GM12878 (cell line): ENCODE measurements around the gene PIAS2. TPM values are rescaled to one million over a fixed set of nuclear protein-coding genes. Genes with fewer than 3 reads are reported as not detected.

ENCODE experiments used
- BHLHE40 ChIP-seq, 2 experiments: fragments of 450-650 bp in 1 of 2; IDR thresholded peaks; 2 replicates each; pipeline ENCODE4 v1.6.1; 2011 to 2017; ENCODE audit warnings: low read depth in 2 of 2, borderline replicate concordance in 1 of 2, improper control_type of control experiment in 1 of 2, low read length in 1 of 2, mild to moderate bottlenecking in 1 of 2
- CEBPB ChIP-seq, 2 experiments: fragments of 150-350 bp in 1 of 2; IDR thresholded peaks; 2 replicates each; pipeline ENCODE4 v1.6.1; 2012 to 2014; ENCODE audit warnings: low read depth in 2 of 2, low read length in 2 of 2, borderline replicate concordance in 1 of 2, inconsistent platforms in 1 of 2
- ESRRA ChIP-seq: IDR thresholded peaks from 2 replicates; pipeline ENCODE4 v1.6.1; 2012; ENCODE audit warnings: mild to moderate bottlenecking, low read length, improper control_type of control experiment
- IRF4 ChIP-seq: IDR thresholded peaks from 2 replicates; pipeline ENCODE4 v1.6.1; 2011; ENCODE audit warnings: low read depth, low read length
- JUNB ChIP-seq: IDR thresholded peaks from 2 replicates; pipeline ENCODE4 v1.6.1; 2016; ENCODE audit warnings: antibody characterized with exemption, mild to moderate bottlenecking
- NFIC ChIP-seq: IDR thresholded peaks from 2 replicates; pipeline ENCODE4 v1.6.1; 2012; ENCODE audit warnings: low read depth, mild to moderate bottlenecking, inconsistent platforms, low read length, moderate library complexity
- PAX8 ChIP-seq: fragments of 450-650 bp; IDR thresholded peaks from 2 replicates; pipeline ENCODE4 v1.6.1; 2017; ENCODE audit warnings: mild to moderate bottlenecking, moderate library complexity
- SMAD1 ChIP-seq: fragments of 450-650 bp; IDR thresholded peaks from 2 replicates; pipeline ENCODE4 v1.6.1; 2018; ENCODE audit warnings: mild to moderate bottlenecking, low read depth; ENCODE audit not compliant: partially characterized antibody
- SPI1 ChIP-seq: IDR thresholded peaks from 2 replicates; pipeline ENCODE4 v1.6.1; 2011; ENCODE audit warnings: low read depth, mild to moderate bottlenecking, low read length, moderate library complexity, borderline replicate concordance; ENCODE audit not compliant: insufficient read depth
- TAF1 ChIP-seq: IDR thresholded peaks from 2 replicates; pipeline ENCODE4 v1.6.1; 2011; ENCODE audit warnings: mild to moderate bottlenecking, low read depth, low read length, borderline replicate concordance
- TCF12 ChIP-seq: IDR thresholded peaks from 2 replicates; pipeline ENCODE4 v1.6.1; 2011; ENCODE audit warnings: low read depth, mild to moderate bottlenecking, low read length
- YBX1 ChIP-seq: fragments of 450-650 bp; IDR thresholded peaks from 2 replicates; pipeline ENCODE4 v1.6.1; 2016; ENCODE audit warnings: antibody characterized with exemption
- ZNF622 ChIP-seq: fragments of 450-650 bp; IDR thresholded peaks from 2 replicates; pipeline ENCODE4 v1.6.1; 2017; ENCODE audit warnings: mild to moderate bottlenecking, inconsistent platforms
- polyA plus RNA-seq, 11 experiments: library from polyadenylated mRNA; depleted of rRNA in 4 of 11; unstranded in 6 of 11; stranded (reverse) in 5 of 11; fragments of >200 nt; fragmentation: Nextera tagmentation in 4 of 11; fragmentation: Illumina TruSeq in 1 of 11; extraction: Ambion mirVana in 4 of 11; extraction: Trizol in 1 of 11; gene quantifications; 1 replicate in 1 of 11; 2 replicates in 10 of 11; pipeline versions ENCODE4 v1.2.1 to v1.2.3, GENCODE V29; 2011 to 2016; ENCODE audit warnings: inconsistent platforms in 2 of 11, missing spikeins in 2 of 11, low read depth in 1 of 11
- total RNA-seq, 4 experiments: library from RNA; depleted of rRNA in 3 of 4; stranded (reverse); fragments of >200 nt in 3 of 4; fragmentation: Illumina TruSeq in 1 of 4; extraction: Trizol in 1 of 4; gene quantifications; 2 replicates each; pipeline versions ENCODE4 v1.2.1 to v1.2.3, GENCODE V29; 2013 to 2021
- TF ChIP-seq, protein P1 (sequence below): fragments of 450-650 bp; IDR thresholded peaks from 2 replicates; pipeline ENCODE4 v1.6.1; 2018; ENCODE audit warnings: borderline replicate concordance, mild to moderate bottlenecking; ENCODE audit not compliant: partially characterized antibody
- TF ChIP-seq, protein P2 (sequence below): IDR thresholded peaks from 2 replicates; pipeline ENCODE4 v1.6.1; 2011; ENCODE audit warnings: borderline replicate concordance, low read depth, mild to moderate bottlenecking, moderate library complexity, low read length; ENCODE audit not compliant: insufficient read depth, poor library complexity, severe bottlenecking
- TF ChIP-seq, protein P3 (sequence below): fragments of 450-650 bp; IDR thresholded peaks from 2 replicates; pipeline ENCODE4 v1.6.1; 2018; ENCODE audit warnings: mild to moderate bottlenecking, low read depth, moderate library complexity; ENCODE audit not compliant: partially characterized antibody
- TF ChIP-seq, protein P4 (sequence below): fragments of 450-650 bp; IDR thresholded peaks from 2 replicates; pipeline ENCODE4 v1.6.1; 2014; ENCODE audit warnings: mild to moderate bottlenecking
- TF ChIP-seq, protein P5 (sequence below): fragments of 450-650 bp; formaldehyde crosslinking; IDR thresholded peaks from 2 replicates; pipeline ENCODE4 v1.4.0; 2020; ENCODE audit warnings: mild to moderate bottlenecking, moderate library complexity

Gene PIAS2
- total and polyA plus RNA-seq, 10 of the 15 experiments (the other 5 are each of a cell fraction or from before 2014, with no cell fraction given), result 4.0 to 31.8 (median 22.4) TPM

DNA sequence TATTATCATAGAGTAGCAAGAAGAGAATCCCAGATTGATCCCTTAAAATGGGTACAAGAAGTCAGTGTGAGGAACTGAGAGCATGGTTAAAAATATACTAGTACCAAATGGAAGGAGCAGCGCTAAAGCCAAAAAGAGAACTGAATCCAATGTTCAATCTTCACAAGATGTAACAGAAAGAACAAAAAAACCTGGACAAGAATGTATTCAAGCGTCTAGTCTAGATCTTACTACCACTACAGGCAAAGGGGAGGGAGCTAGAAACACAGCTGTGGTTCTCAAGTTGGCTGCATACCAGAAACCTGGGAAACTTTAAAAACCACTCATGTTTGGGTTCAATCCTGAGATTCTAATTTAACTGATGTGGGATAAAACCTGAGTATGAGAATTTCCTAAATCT, 57.5 kb downstream of the PIAS2 start (continued):
- TF ChIP-seq ZNF622, result no peak
- no peak for TF ChIP-seq PAX8
- TF ChIP-seq, protein P1, sequence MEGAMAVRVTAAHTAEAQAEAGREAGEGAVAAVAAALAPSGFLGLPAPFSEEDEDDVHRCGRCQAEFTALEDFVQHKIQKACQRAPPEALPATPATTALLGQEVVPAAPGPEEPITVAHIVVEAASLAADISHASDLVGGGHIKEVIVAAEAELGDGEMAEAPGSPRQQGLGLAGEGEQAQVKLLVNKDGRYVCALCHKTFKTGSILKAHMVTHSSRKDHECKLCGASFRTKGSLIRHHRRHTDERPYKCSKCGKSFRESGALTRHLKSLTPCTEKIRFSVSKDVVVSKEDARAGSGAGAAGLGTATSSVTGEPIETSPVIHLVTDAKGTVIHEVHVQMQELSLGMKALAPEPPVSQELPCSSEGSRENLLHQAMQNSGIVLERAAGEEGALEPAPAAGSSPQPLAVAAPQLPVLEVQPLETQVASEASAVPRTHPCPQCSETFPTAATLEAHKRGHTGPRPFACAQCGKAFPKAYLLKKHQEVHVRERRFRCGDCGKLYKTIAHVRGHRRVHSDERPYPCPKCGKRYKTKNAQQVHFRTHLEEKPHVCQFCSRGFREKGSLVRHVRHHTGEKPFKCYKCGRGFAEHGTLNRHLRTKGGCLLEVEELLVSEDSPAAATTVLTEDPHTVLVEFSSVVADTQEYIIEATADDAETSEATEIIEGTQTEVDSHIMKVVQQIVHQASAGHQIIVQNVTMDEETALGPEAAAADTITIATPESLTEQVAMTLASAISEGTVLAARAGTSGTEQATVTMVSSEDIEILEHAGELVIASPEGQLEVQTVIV, result no peak
- peak; percentile 68; the same call in 1 of the 2 replicates for TF ChIP-seq TCF12
- no peak for TF ChIP-seq CEBPB (IDR thresholded peaks at IDR 0.05; ENCODE audit: borderline replicate concordance in 1 of 2, low read depth in 2 of 2, low read length in 2 of 2)
- peak; percentile 63; the same call in 1 of the 2 replicates for TF ChIP-seq IRF4
- peak; percentile 87 for TF ChIP-seq SPI1
- TF ChIP-seq BHLHE40 (IDR thresholded peaks at IDR 0.05; ENCODE audit: borderline replicate concordance in 1 of 2, low read depth in 2 of 2, low read length in 1 of 2), result no peak
- TF ChIP-seq, protein P2, sequence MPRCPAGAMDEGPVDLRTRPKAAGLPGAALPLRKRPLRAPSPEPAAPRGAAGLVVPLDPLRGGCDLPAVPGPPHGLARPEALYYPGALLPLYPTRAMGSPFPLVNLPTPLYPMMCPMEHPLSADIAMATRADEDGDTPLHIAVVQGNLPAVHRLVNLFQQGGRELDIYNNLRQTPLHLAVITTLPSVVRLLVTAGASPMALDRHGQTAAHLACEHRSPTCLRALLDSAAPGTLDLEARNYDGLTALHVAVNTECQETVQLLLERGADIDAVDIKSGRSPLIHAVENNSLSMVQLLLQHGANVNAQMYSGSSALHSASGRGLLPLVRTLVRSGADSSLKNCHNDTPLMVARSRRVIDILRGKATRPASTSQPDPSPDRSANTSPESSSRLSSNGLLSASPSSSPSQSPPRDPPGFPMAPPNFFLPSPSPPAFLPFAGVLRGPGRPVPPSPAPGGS, result no peak
- peak; percentile 68 for TF ChIP-seq JUNB
- no peak for TF ChIP-seq ESRRA
- TF ChIP-seq TAF1, result no peak
- TF ChIP-seq YBX1, result no peak
- TF ChIP-seq, protein P3, sequence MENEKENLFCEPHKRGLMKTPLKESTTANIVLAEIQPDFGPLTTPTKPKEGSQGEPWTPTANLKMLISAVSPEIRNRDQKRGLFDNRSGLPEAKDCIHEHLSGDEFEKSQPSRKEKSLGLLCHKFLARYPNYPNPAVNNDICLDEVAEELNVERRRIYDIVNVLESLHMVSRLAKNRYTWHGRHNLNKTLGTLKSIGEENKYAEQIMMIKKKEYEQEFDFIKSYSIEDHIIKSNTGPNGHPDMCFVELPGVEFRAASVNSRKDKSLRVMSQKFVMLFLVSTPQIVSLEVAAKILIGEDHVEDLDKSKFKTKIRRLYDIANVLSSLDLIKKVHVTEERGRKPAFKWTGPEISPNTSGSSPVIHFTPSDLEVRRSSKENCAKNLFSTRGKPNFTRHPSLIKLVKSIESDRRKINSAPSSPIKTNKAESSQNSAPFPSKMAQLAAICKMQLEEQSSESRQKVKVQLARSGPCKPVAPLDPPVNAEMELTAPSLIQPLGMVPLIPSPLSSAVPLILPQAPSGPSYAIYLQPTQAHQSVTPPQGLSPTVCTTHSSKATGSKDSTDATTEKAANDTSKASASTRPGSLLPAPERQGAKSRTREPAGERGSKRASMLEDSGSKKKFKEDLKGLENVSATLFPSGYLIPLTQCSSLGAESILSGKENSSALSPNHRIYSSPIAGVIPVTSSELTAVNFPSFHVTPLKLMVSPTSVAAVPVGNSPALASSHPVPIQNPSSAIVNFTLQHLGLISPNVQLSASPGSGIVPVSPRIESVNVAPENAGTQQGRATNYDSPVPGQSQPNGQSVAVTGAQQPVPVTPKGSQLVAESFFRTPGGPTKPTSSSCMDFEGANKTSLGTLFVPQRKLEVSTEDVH, result no peak
- TF ChIP-seq, protein P4, sequence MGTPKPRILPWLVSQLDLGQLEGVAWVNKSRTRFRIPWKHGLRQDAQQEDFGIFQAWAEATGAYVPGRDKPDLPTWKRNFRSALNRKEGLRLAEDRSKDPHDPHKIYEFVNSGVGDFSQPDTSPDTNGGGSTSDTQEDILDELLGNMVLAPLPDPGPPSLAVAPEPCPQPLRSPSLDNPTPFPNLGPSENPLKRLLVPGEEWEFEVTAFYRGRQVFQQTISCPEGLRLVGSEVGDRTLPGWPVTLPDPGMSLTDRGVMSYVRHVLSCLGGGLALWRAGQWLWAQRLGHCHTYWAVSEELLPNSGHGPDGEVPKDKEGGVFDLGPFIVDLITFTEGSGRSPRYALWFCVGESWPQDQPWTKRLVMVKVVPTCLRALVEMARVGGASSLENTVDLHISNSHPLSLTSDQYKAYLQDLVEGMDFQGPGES, result no peak
- TF ChIP-seq NFIC, result peak; percentile 73
- TF ChIP-seq, protein P5, sequence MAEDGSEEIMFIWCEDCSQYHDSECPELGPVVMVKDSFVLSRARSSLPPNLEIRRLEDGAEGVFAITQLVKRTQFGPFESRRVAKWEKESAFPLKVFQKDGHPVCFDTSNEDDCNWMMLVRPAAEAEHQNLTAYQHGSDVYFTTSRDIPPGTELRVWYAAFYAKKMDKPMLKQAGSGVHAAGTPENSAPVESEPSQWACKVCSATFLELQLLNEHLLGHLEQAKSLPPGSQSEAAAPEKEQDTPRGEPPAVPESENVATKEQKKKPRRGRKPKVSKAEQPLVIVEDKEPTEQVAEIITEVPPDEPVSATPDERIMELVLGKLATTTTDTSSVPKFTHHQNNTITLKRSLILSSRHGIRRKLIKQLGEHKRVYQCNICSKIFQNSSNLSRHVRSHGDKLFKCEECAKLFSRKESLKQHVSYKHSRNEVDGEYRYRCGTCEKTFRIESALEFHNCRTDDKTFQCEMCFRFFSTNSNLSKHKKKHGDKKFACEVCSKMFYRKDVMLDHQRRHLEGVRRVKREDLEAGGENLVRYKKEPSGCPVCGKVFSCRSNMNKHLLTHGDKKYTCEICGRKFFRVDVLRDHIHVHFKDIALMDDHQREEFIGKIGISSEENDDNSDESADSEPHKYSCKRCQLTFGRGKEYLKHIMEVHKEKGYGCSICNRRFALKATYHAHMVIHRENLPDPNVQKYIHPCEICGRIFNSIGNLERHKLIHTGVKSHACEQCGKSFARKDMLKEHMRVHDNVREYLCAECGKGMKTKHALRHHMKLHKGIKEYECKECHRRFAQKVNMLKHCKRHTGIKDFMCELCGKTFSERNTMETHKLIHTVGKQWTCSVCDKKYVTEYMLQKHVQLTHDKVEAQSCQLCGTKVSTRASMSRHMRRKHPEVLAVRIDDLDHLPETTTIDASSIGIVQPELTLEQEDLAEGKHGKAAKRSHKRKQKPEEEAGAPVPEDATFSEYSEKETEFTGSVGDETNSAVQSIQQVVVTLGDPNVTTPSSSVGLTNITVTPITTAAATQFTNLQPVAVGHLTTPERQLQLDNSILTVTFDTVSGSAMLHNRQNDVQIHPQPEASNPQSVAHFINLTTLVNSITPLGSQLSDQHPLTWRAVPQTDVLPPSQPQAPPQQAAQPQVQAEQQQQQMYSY (CRISPR knock-in tag), result no peak
- TF ChIP-seq SMAD1, result no peak
